Dermis blood vessel endothelial cell (primary cell): Measurements from ENCODE around the gene IL1RN. TPM values are rescaled to one million over a fixed set of nuclear protein-coding genes. Genes with fewer than 3 reads are reported as not detected.

Source experiments
- DNase-seq: peaks from one replicate; pipeline ENCODE4 v3.0.0; 2010
- total RNA-seq: library from RNA; depleted of rRNA; stranded (reverse); fragments of >200 nt; gene quantifications from 2 replicates; pipeline ENCODE4 v1.2.3, GENCODE V29; 2014

The IL1RN gene
- total RNA-seq, 1 donor from 2014 or later = under 0.01 TPM

- DNase-seq = no peak
Observed at GRCh38 chr2:113129519-113130078, 2.2 kb downstream of the IL1RN start.

- DNase-seq = no peak
Observed at GRCh38 chr2:113131352-113132185, 4.2 kb downstream of the IL1RN start.

GRCh38 chr2:113132414-113133021 is 5.1 kb downstream of the IL1RN start:
- no peak for DNase-seq

- DNase-seq = no peak
Observed at GRCh38 chr2:113133704-113134598, 6.6 kb downstream of the IL1RN start.

GRCh38 chr2:113134717-113135116 is 7.3 kb downstream of the IL1RN start:
- no peak for DNase-seq

- no peak for DNase-seq
Observed at GRCh38 chr2:113135317-113135716, 7.9 kb downstream of the IL1RN start.

- DNase-seq = peak; percentile 73
Observed at GRCh38 chr2:113136828-113137775, 9.7 kb downstream of the IL1RN start.

- DNase-seq = no peak
Observed at GRCh38 chr2:113137827-113138226, 10.4 kb downstream of the IL1RN start.

- peak; percentile 82 for DNase-seq
Observed at GRCh38 chr2:113138428-113139322, 11.3 kb downstream of the IL1RN start.

- DNase-seq = no peak
Observed at GRCh38 chr2:113141451-113141850, 14.1 kb downstream of the IL1RN start.

- no peak for DNase-seq
Observed at GRCh38 chr2:113142290-113142689, 14.9 kb downstream of the IL1RN start.

GRCh38 chr2:113144259-113144658 is 16.9 kb downstream of the IL1RN start:
- no peak for DNase-seq

GRCh38 chr2:113148606-113149552 is 21.5 kb downstream of the IL1RN start:
- DNase-seq = no peak

- no peak for DNase-seq
Observed at GRCh38 chr2:113149553-113150257, 22.3 kb downstream of the IL1RN start.

GRCh38 chr2:113150258-113150601 is 22.8 kb downstream of the IL1RN start:
- no peak for DNase-seq

GRCh38 chr2:113155331-113155730 is 27.9 kb downstream of the IL1RN start:
- DNase-seq = no peak

- DNase-seq = no peak
Observed at GRCh38 chr2:113156278-113157117, 29.1 kb downstream of the IL1RN start.
